IMR-90 (cell line): Measurements from ENCODE around the gene CCNI2. TPM values are rescaled to one million over a fixed set of nuclear protein-coding genes. Genes with fewer than 3 reads are reported as not detected.

Experiments used
- ATAC-seq: fragments of 200-7000 bp; cut with Tn5 transposase; 2 replicates; pipeline ENCODE4 v1.9.1; 2020; ENCODE audit warnings: low read depth, mild to moderate bottlenecking, moderate library complexity
- BruUV-seq: library from RNA; stranded (reverse); fragments of 400-500 nt; replicated peaks from 2 replicates; lab custom pipeline; 2021; lab: Mats Ljungman, UMichigan
- CTCF ChIA-PET: fragments of 300-600 bp; formaldehyde crosslinking; extraction: SDS; loops from one replicate; lab custom pipeline; 2021; ENCODE audit warnings: antibody characterized with exemption; lab: Yijun Ruan, JAX
- POLR2A ChIA-PET: fragments of 300-600 bp; sonication (Branson Sonifier 250); formaldehyde crosslinking; loops from one replicate; lab custom pipeline; 2022; ENCODE audit warnings: antibody characterized with exemption; ENCODE audit not compliant: unreplicated experiment; lab: Charles Lee
- DNase-seq: peaks from one replicate; pipeline ENCODE4 v3.0.0; 2013
- H2AFZ ChIP-seq: replicated peaks from 2 replicates; pipeline ENCODE3; 2013; ENCODE audit warnings: low read length, mild to moderate bottlenecking; ENCODE audit not compliant: poor library complexity
- H2AK5ac ChIP-seq: 2 replicates; pipeline ENCODE4 v1.6.1; 2013; ENCODE audit warnings: low read depth, low read length, inconsistent platforms
- H2AK9ac ChIP-seq: replicated peaks from 2 replicates; pipeline ENCODE3; 2013; ENCODE audit warnings: mild to moderate bottlenecking, low read depth, low read length, moderate library complexity; ENCODE audit not compliant: poor library complexity
- H2BK120ac ChIP-seq: 2 replicates; pipeline ENCODE4 v1.6.1; 2013; ENCODE audit warnings: low read depth, low read length, inconsistent platforms
- H2BK15ac ChIP-seq: 3 replicates; pipeline ENCODE4 v1.6.1; 2013; ENCODE audit warnings: low read depth, low read length, inconsistent platforms
- H2BK20ac ChIP-seq: 2 replicates; pipeline ENCODE4 v1.6.1; 2013; ENCODE audit warnings: low read depth, mild to moderate bottlenecking, inconsistent platforms, low read length, moderate library complexity
- H2BK5ac ChIP-seq: 2 replicates; pipeline ENCODE4 v1.6.1; 2013; ENCODE audit warnings: mild to moderate bottlenecking, low read depth, low read length, inconsistent platforms; ENCODE audit not compliant: poor library complexity, severe bottlenecking
- H3K14ac ChIP-seq: replicated peaks from 2 replicates; pipeline ENCODE4 v1.6.1; 2013; ENCODE audit warnings: low read depth, low read length, inconsistent platforms
- H3K18ac ChIP-seq: 2 replicates; pipeline ENCODE4 v1.6.1; 2013; ENCODE audit warnings: low read depth, low read length, control low read depth
- H3K23ac ChIP-seq: 2 replicates; pipeline ENCODE4 v1.6.1; 2013; ENCODE audit warnings: low read depth, low read length, inconsistent platforms
- H3K27ac ChIP-seq: 2 replicates; pipeline ENCODE4 v1.5.1; 2013; ENCODE audit warnings: mild to moderate bottlenecking, control low read depth, low read length; ENCODE audit not compliant: insufficient read depth
- H3K27me3 ChIP-seq: 2 replicates; pipeline ENCODE4 v1.6.1; 2013; ENCODE audit warnings: low read length; ENCODE audit not compliant: control insufficient read depth, insufficient read depth
- H3K36me3 ChIP-seq: 2 replicates; pipeline ENCODE4 v1.6.1; 2013; ENCODE audit warnings: low read length, mixed read lengths; ENCODE audit not compliant: control insufficient read depth, insufficient read depth
- H3K4ac ChIP-seq: 2 replicates; pipeline ENCODE4 v1.6.1; 2013; ENCODE audit warnings: low read depth, low read length, inconsistent platforms
- H3K4me1 ChIP-seq: 2 replicates; pipeline ENCODE4 v1.6.1; 2013; ENCODE audit warnings: low read length, mixed read lengths; ENCODE audit not compliant: control insufficient read depth, insufficient read depth
- H3K4me2 ChIP-seq: 2 replicates; pipeline ENCODE4 v1.6.1; 2013; ENCODE audit warnings: low read depth, mild to moderate bottlenecking, control low read depth, low read length, moderate library complexity
- H3K4me3 ChIP-seq: 2 replicates; pipeline ENCODE4 v1.5.1; 2013; ENCODE audit warnings: low read depth, mild to moderate bottlenecking, control low read depth, low read length, moderate library complexity; ENCODE audit not compliant: insufficient read depth
- H3K56ac ChIP-seq: 2 replicates; pipeline ENCODE4 v1.6.1; 2013; ENCODE audit warnings: low read length, inconsistent platforms; ENCODE audit not compliant: insufficient read depth; ENCODE audit errors: extremely low read depth
- H3K79me1 ChIP-seq, 2 experiments: 2 replicates each; pipeline ENCODE4 v1.6.1; 2013; ENCODE audit warnings: low read length in 2 of 2, inconsistent platforms in 1 of 2, low read depth in 1 of 2
- H3K9ac ChIP-seq: 2 replicates; pipeline ENCODE4 v1.6.1; 2013; ENCODE audit warnings: low read depth, low read length, control low read depth
- H3K9me1 ChIP-seq: 2 replicates; pipeline ENCODE4 v1.6.1; 2013; ENCODE audit warnings: low read length, inconsistent platforms; ENCODE audit not compliant: insufficient read depth
- H3K9me3 ChIP-seq: 2 replicates; pipeline ENCODE4 v1.6.1; 2013; ENCODE audit warnings: low read length; ENCODE audit not compliant: control insufficient read depth, insufficient read depth
- H4K20me1 ChIP-seq: 2 replicates; pipeline ENCODE4 v1.6.1; 2013; ENCODE audit warnings: low read length, inconsistent platforms; ENCODE audit not compliant: insufficient read depth
- H4K5ac ChIP-seq: 2 replicates; pipeline ENCODE4 v1.6.1; 2013; ENCODE audit warnings: mild to moderate bottlenecking, low read depth, low read length, control low read depth
- H4K8ac ChIP-seq, 2 experiments: 2 replicates each; pipeline ENCODE4 v1.6.1; 2013; ENCODE audit warnings: low read depth in 2 of 2, low read length in 2 of 2, control low read depth in 1 of 2, inconsistent platforms in 1 of 2
- H4K91ac ChIP-seq: 2 replicates; pipeline ENCODE4 v1.6.1; 2013; ENCODE audit warnings: low read depth, low read length, inconsistent platforms; ENCODE audit not compliant: insufficient read depth
- BHLHE40 ChIP-seq: fragments of 150-350 bp; IDR thresholded peaks from 2 replicates; pipeline ENCODE4 v1.6.1; 2016; ENCODE audit warnings: mild to moderate bottlenecking, low read depth, low read length
- CHD1 ChIP-seq: IDR thresholded peaks from 2 replicates; pipeline ENCODE4 v1.6.1; 2012; ENCODE audit warnings: low read depth, low read length, improper control_type of control experiment
- FOS ChIP-seq: fragments of 150-350 bp; IDR thresholded peaks from 2 replicates; pipeline ENCODE4 v1.6.1; 2016; ENCODE audit warnings: low read depth, low read length
- MAFK ChIP-seq: IDR thresholded peaks from 2 replicates; pipeline ENCODE4 v1.6.1; 2012; ENCODE audit warnings: low read depth, low read length, improper control_type of control experiment
- MAZ ChIP-seq: IDR thresholded peaks from 2 replicates; pipeline ENCODE4 v1.6.1; 2012; ENCODE audit warnings: low read depth, mild to moderate bottlenecking, low read length, improper control_type of control experiment, moderate library complexity, borderline replicate concordance
- MXI1 ChIP-seq: IDR thresholded peaks from 2 replicates; pipeline ENCODE4 v1.6.1; 2012; ENCODE audit warnings: low read depth, mild to moderate bottlenecking, low read length, moderate library complexity, borderline replicate concordance
- NFE2L2 ChIP-seq: fragments of 150-350 bp; IDR thresholded peaks from 2 replicates; pipeline ENCODE4 v1.6.1; 2016; ENCODE audit warnings: low read depth, mild to moderate bottlenecking, low read length
- POLR2A ChIP-seq: IDR thresholded peaks from 2 replicates; pipeline ENCODE4 v1.6.1; 2012; ENCODE audit warnings: mild to moderate bottlenecking, low read depth, low read length
- RAD21 ChIP-seq: IDR thresholded peaks from 2 replicates; pipeline ENCODE4 v1.6.1; 2012; ENCODE audit warnings: low read length, improper control_type of control experiment
- RCOR1 ChIP-seq: IDR thresholded peaks from 2 replicates; pipeline ENCODE4 v1.6.1; 2012; ENCODE audit warnings: mild to moderate bottlenecking, low read length, improper control_type of control experiment; ENCODE audit not compliant: insufficient replicate concordance
- RFX5 ChIP-seq: IDR thresholded peaks from 2 replicates; pipeline ENCODE4 v1.8.0; 2012; ENCODE audit warnings: low read depth, mild to moderate bottlenecking, low read length, moderate library complexity
- SMC3 ChIP-seq: fragments of 150-350 bp; IDR thresholded peaks from 2 replicates; pipeline ENCODE4 v1.6.1; 2016; ENCODE audit warnings: low read depth, mild to moderate bottlenecking, antibody characterized with exemption, low read length, moderate library complexity
- WGBS, 2 experiments: methylation state at CpG; one replicate each; pipeline versions ENCODE4 v1.1.5 to v1.1.7; 2013; ENCODE audit warnings: missing lambda C conversion rate in 2 of 2; ENCODE audit not compliant: insufficient read length in 1 of 2; ENCODE audit errors: extremely low coverage in 2 of 2; 5-methylcytosine and 5-hydroxymethylcytosine counted together
- dilution Hi-C: fragments of 300-500 bp; cut with HindIII; formaldehyde crosslinking; loops from one replicate; pipeline ENCODE4 v1.14.3; 2018; ENCODE audit warnings: low sequenced_read_pairs; ENCODE audit not compliant: unreplicated experiment
- in situ Hi-C: fragments of 300-500 bp; cut with MboI; formaldehyde crosslinking; loops from 3 replicates; pipeline ENCODE4 v1.14.3; 2019; ENCODE audit warnings: low sequenced_read_pairs, inconsistent platforms, mixed read lengths
- intact Hi-C: fragments of 100-400 bp; cut with micrococcal nuclease; formaldehyde crosslinking; loops from 2 replicates; pipeline ENCODE4 v1.10.0; 2022
- polyA plus RNA-seq, 3 experiments: library from polyadenylated mRNA; depleted of rRNA; stranded (reverse); fragments of >200 nt; gene quantifications; 2 replicates each; pipeline ENCODE4 v1.2.3, GENCODE V29; 2012; ENCODE audit warnings: low replicate concordance in 1 of 3
- total RNA-seq: library from RNA; depleted of rRNA; stranded (reverse); fragments of >200 nt; gene quantifications from 2 replicates; pipeline ENCODE4 v1.2.3, GENCODE V29; 2012
- TF ChIP-seq, protein P1 (sequence below): conservative IDR thresholded peaks from 2 replicates; pipeline ENCODE4 v1.5.1; 2012; ENCODE audit warnings: mild to moderate bottlenecking, low read depth, low read length, improper control_type of control experiment
- TF ChIP-seq, protein P2 (sequence below): fragments of 150-350 bp; IDR thresholded peaks from 2 replicates; pipeline ENCODE4 v1.6.1; 2016; ENCODE audit warnings: low read depth, mild to moderate bottlenecking, low read length, moderate library complexity, borderline replicate concordance
- TF ChIP-seq, protein P3 (sequence below): fragments of 150-350 bp; IDR thresholded peaks from 2 replicates; pipeline ENCODE4 v1.6.1; 2017; ENCODE audit warnings: mild to moderate bottlenecking, antibody characterized with exemption, low read length, low read depth

The CCNI2 gene
- total and polyA plus RNA-seq, 2 of the 4 experiments (the other 2 are of a cell fraction) = not detected

DNA sequence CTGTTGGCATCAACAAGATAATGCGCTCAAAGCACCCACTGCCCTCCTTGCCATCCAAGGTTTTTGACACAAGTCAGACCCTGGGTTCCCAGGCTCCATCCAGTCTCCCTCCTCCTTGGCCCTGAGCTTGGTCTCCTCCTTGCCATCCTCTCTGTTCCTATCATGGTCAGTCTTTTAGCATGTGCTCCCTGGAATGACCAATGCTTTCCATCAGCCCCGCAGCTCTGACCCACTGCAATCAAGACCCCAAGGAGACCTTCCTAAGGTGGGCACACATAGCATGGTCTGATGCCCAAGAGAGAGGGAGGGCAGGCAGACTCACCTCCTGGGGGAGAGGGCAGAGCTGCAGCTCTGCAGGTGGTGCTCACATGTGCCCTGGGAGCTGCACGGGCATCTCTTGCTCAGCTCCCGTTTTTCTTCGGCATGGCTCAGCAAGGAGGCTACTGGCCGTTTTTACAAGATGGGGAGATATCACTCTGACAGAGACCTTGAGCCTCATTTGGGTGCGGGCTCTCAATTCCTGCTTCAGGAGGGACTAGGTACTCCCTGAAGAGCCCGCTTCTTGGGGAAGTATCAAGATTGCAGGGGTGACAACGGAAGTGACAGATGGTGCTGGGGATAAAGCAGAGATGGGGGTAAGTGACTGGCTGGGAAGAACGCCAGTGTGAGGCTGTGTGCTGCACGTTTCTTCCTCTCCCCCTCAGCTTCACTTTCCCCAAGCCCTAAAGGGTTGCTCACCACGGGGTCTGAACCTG lies 26.6 kb downstream of the CCNI2 start:
- Histone ChIP-seq H3K4me2 (no peak overlapping the region), H3K4me3 (no peak overlapping the region), H3K79me1 (peaks cover 34 to 83% of the 10 kb centered on the region in 2 experiments), H4K8ac (no peak overlapping the region), H4K20me1 (peaks cover 51% of the 10 kb centered on the region), H3K9me3 (no peaks in the 10 kb centered on the region), H3K18ac (no peak overlapping the region), H3K4me1 (peaks cover 19% of the 10 kb centered on the region), H2AFZ (peak overlapping the region; percentile 16), H2BK5ac (no peak overlapping the region), H2BK20ac (no peak overlapping the region), H4K5ac (no peak overlapping the region), H3K4ac (no peak overlapping the region), H2BK15ac (no peak overlapping the region), H3K14ac (no peak overlapping the region), H3K27me3 (no peaks in the 10 kb centered on the region), H3K23ac (no peak overlapping the region), H3K9me1 (peaks cover 53% of the 10 kb centered on the region), H2AK9ac (peak overlapping the region; percentile 47), H4K91ac (no peak overlapping the region), H3K9ac (no peak overlapping the region), H3K27ac (no peak overlapping the region), H3K56ac (no peak overlapping the region), H2AK5ac (0 out of 2 replicates have a peak overlapping the region, but pooled peaks have one; percentile 33), H3K36me3 (no peaks in the 10 kb centered on the region), H2BK120ac (no peak overlapping the region)
- DNase-seq (no peak), ATAC-seq (no peak)
- intact Hi-C loops = no loop called here
- ChIA-PET POLR2A (no interaction called here), CTCF (interaction anchor here (0.6 to 1.9 kb wide), 4 partner anchors 40 to 56 kb away, joined by 3 to 4 read pairs (median 3); no protein-coding TSS in a partner anchor)
- in situ Hi-C loops = no loop called here
- WGBS, 2 experiments = 100% methylated on average over 1 of the region's 12 CpGs; no CpG with 5 or more reads in 1 of the 2 experiments
- dilution Hi-C loops = no loop called here
- no TSS peak for BruUV-seq
- TF ChIP-seq RAD21 = no peak
- no peak for TF ChIP-seq POLR2A
- TF ChIP-seq SMC3 = no peak
- TF ChIP-seq RCOR1 = no peak
- TF ChIP-seq MAZ = no peak
- TF ChIP-seq, protein P1, sequence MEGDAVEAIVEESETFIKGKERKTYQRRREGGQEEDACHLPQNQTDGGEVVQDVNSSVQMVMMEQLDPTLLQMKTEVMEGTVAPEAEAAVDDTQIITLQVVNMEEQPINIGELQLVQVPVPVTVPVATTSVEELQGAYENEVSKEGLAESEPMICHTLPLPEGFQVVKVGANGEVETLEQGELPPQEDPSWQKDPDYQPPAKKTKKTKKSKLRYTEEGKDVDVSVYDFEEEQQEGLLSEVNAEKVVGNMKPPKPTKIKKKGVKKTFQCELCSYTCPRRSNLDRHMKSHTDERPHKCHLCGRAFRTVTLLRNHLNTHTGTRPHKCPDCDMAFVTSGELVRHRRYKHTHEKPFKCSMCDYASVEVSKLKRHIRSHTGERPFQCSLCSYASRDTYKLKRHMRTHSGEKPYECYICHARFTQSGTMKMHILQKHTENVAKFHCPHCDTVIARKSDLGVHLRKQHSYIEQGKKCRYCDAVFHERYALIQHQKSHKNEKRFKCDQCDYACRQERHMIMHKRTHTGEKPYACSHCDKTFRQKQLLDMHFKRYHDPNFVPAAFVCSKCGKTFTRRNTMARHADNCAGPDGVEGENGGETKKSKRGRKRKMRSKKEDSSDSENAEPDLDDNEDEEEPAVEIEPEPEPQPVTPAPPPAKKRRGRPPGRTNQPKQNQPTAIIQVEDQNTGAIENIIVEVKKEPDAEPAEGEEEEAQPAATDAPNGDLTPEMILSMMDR = no peak
- TF ChIP-seq CHD1 = no peak
- no peak for TF ChIP-seq BHLHE40
- no peak for TF ChIP-seq MXI1
- TF ChIP-seq, protein P2, sequence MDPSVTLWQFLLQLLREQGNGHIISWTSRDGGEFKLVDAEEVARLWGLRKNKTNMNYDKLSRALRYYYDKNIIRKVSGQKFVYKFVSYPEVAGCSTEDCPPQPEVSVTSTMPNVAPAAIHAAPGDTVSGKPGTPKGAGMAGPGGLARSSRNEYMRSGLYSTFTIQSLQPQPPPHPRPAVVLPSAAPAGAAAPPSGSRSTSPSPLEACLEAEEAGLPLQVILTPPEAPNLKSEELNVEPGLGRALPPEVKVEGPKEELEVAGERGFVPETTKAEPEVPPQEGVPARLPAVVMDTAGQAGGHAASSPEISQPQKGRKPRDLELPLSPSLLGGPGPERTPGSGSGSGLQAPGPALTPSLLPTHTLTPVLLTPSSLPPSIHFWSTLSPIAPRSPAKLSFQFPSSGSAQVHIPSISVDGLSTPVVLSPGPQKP = no peak
- TF ChIP-seq FOS = no peak
- TF ChIP-seq, protein P3, sequence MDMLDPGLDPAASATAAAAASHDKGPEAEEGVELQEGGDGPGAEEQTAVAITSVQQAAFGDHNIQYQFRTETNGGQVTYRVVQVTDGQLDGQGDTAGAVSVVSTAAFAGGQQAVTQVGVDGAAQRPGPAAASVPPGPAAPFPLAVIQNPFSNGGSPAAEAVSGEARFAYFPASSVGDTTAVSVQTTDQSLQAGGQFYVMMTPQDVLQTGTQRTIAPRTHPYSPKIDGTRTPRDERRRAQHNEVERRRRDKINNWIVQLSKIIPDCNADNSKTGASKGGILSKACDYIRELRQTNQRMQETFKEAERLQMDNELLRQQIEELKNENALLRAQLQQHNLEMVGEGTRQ = no peak
- TF ChIP-seq RFX5 = no peak
- no peak for TF ChIP-seq MAFK
- no peak for TF ChIP-seq NFE2L2
